ENCODE results near the gene SLC25A5.
A peak's percentile ranks its signal among the peaks of the same experiment; 100 is the strongest.

DNA sequence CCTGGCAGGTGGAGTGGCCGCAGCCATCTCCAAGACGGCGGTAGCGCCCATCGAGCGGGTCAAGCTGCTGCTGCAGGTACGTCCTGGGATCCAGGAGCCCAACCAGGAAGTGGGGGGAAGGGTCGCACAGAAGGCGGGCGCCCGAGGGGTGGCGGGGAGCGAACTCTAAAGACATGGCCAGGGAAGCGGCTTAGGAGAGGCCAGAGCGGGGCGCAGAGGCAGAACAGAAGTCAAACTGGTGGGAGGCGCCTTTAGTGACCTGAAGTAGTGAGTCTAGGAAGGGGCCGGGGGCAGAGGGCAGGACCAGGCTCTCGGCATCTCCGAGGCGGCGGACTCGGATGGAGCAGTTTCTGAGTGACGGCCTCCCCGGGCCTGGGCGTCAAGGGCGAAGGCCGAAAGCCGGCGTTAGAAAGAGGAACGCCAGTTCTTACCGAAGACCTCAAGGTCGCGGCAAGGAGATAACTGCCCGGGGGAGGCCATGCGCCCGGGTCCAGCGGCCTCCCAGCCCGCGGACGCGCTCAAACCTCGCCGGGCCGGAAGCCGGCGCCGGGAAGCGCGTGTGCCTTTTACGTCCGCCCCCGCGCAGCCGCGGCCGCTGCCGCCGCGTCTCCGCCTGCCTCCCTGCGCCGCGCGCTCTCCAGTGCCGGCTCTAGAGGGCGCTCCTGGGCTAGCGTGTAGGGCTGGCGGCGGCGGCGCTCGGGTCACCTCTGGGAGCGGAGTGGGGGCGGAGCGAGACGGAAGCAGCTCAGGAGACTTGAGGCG lies 488 bp downstream of the SLC25A5 start:
- TF ChIP-seq, protein P1, sequence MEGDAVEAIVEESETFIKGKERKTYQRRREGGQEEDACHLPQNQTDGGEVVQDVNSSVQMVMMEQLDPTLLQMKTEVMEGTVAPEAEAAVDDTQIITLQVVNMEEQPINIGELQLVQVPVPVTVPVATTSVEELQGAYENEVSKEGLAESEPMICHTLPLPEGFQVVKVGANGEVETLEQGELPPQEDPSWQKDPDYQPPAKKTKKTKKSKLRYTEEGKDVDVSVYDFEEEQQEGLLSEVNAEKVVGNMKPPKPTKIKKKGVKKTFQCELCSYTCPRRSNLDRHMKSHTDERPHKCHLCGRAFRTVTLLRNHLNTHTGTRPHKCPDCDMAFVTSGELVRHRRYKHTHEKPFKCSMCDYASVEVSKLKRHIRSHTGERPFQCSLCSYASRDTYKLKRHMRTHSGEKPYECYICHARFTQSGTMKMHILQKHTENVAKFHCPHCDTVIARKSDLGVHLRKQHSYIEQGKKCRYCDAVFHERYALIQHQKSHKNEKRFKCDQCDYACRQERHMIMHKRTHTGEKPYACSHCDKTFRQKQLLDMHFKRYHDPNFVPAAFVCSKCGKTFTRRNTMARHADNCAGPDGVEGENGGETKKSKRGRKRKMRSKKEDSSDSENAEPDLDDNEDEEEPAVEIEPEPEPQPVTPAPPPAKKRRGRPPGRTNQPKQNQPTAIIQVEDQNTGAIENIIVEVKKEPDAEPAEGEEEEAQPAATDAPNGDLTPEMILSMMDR (tag by site-specific recombination; IDR thresholded peaks at IDR 0.05), result peak; percentile 79
- TF ChIP-seq, protein P2, sequence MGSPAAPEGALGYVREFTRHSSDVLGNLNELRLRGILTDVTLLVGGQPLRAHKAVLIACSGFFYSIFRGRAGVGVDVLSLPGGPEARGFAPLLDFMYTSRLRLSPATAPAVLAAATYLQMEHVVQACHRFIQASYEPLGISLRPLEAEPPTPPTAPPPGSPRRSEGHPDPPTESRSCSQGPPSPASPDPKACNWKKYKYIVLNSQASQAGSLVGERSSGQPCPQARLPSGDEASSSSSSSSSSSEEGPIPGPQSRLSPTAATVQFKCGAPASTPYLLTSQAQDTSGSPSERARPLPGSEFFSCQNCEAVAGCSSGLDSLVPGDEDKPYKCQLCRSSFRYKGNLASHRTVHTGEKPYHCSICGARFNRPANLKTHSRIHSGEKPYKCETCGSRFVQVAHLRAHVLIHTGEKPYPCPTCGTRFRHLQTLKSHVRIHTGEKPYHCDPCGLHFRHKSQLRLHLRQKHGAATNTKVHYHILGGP (tag by site-specific recombination; IDR thresholded peaks at IDR 0.05), result no peak
- TF ChIP-seq ZSCAN5A (tag by site-specific recombination; IDR thresholded peaks at IDR 0.05) (no peak), PRDM10 (tag by site-specific recombination; IDR thresholded peaks at IDR 0.05) (no peak), HOXC10 (CRISPR knock-in tag; IDR thresholded peaks at IDR 0.05) (no peak), REST (tag by site-specific recombination; IDR thresholded peaks at IDR 0.05) (no peak), ZNF791 (tag by site-specific recombination; IDR thresholded peaks at IDR 0.05) (no peak)

Measured in HEK293 (cell line).